ENCODE data around the gene ALK. TPM values are rescaled to one million over a fixed set of nuclear protein-coding genes. Genes with fewer than 3 reads are reported as not detected.

ALK gene
- polyA plus RNA-seq, 2 of the 4 experiments (the other 2 are of a cell fraction) = not detected

DNA sequence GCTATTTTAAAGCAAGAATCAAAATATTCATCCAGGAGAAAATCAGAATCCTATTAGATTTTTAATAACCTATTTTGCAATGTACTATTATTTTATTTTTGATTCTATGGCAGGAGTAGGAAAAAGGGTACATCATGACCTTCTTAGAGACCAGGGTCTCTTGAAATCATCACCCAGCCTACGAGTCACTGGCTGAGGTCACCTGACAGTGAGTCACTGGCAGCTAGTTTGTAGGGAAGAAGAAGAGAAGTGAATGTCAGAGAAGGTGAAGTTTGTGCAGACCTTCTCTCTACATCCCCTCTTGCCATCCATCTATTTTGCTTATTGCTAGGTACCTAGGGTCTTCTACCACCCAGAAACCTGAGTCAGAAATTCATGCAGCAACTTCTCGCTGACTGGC, 144.2 kb downstream of the ALK start:
- Histone ChIP-seq H3K4me3 (no peak overlapping the region), H3K27ac (no peak overlapping the region), H3K9me3 (no peaks in the 10 kb centered on the region), H3K4me1 (no peaks in the 10 kb centered on the region), H3K4me2 (no peak overlapping the region)
- 2% methylated on average over 2 of the region's 2 CpGs for WGBS (ENCODE audit: missing lambda C conversion rate)
- ATAC-seq (no peak), DNase-seq (ENCODE audit: low read depth in 1 of 2, low spot score in 1 of 2) (no peak), FAIRE-seq (no peak)
- CTCF ChIA-PET = interaction anchor here (1.1 to 1.3 kb wide), 2 partner anchors 34 to 468 kb away, joined by 3 read pairs; no protein-coding TSS in a partner anchor
- TF ChIP-seq EP300 (IDR thresholded peaks at IDR 0.05) = no peak
- POLR2A ChIA-PET = no interaction called here

DNA sequence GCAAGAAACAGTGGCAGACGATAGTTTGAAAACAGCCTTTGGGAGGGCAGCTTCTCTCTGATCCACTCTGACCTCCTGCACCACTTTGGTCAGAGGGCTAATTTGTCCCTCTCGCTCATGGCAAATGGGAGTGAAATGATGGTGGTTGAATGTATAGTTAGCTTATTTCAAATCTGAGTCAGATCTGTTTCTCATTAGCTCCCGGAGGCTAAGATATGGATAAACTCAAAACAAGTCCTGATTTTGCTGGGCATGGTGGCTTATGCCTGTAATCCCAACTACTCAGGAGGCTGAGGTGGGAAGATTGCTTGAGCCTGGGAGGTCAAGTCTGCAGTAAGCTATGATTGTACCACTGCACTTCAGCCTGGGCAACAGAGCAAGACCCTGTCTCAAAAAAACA, 145.0 kb downstream of the ALK start:
- FAIRE-seq = no peak
- Histone ChIP-seq H3K9me3 (no peaks in the 10 kb centered on the region), H3K4me3 (no peak overlapping the region), H3K4me2 (no peak overlapping the region), H3K27ac (no peak overlapping the region), H3K4me1 (no peaks in the 10 kb centered on the region)
- CTCF ChIA-PET = interaction anchor here (0.6 to 1.3 kb wide), 3 partner anchors 33 to 467 kb away, joined by 3 read pairs; no protein-coding TSS in a partner anchor
- DNase-seq (ENCODE audit: low read depth in 1 of 2, low spot score in 1 of 2) = no peak
- TF ChIP-seq RNF2 (IDR thresholded peaks at IDR 0.05; ENCODE audit: borderline replicate concordance, low read depth) = no peak
- TF ChIP-seq RFX5 (IDR thresholded peaks at IDR 0.05) = no peak
- no peak for TF ChIP-seq CBX8 (IDR thresholded peaks at IDR 0.05)
- no peak for TF ChIP-seq ATOH8 (CRISPR knock-in tag; IDR thresholded peaks at IDR 0.05; ENCODE audit: low read depth)
- no peak for TF ChIP-seq FOSB (CRISPR knock-in tag; IDR thresholded peaks at IDR 0.05)
- TF ChIP-seq SREBF2 (IDR thresholded peaks at IDR 0.05) = no peak
- no peak for TF ChIP-seq TP53 (CRISPR knock-in tag; IDR thresholded peaks at IDR 0.05)
- TF ChIP-seq HMGXB4 (CRISPR knock-in tag; IDR thresholded peaks at IDR 0.05; ENCODE audit: borderline replicate concordance) = no peak
- TF ChIP-seq ZSCAN20 (CRISPR knock-in tag; IDR thresholded peaks at IDR 0.05) = no peak
- no peak for TF ChIP-seq HES2 (IDR thresholded peaks at IDR 0.05)
- no peak for TF ChIP-seq JUNB (IDR thresholded peaks at IDR 0.05)
- no peak for TF ChIP-seq BHLHE40 (IDR thresholded peaks at IDR 0.05; ENCODE audit: low read depth, low read length)
- TF ChIP-seq, protein P1, sequence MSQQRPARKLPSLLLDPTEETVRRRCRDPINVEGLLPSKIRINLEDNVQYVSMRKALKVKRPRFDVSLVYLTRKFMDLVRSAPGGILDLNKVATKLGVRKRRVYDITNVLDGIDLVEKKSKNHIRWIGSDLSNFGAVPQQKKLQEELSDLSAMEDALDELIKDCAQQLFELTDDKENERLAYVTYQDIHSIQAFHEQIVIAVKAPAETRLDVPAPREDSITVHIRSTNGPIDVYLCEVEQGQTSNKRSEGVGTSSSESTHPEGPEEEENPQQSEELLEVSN (IDR thresholded peaks at IDR 0.05; ENCODE audit: borderline replicate concordance, low read depth) = no peak
- TF ChIP-seq MYC (IDR thresholded peaks at IDR 0.05; ENCODE audit: borderline replicate concordance, low read length) = no peak
- WGBS (ENCODE audit: missing lambda C conversion rate) = 22% methylated on average over 2 of the region's 3 CpGs
- POLR2A ChIA-PET = no interaction called here
- ATAC-seq = no peak

DNA sequence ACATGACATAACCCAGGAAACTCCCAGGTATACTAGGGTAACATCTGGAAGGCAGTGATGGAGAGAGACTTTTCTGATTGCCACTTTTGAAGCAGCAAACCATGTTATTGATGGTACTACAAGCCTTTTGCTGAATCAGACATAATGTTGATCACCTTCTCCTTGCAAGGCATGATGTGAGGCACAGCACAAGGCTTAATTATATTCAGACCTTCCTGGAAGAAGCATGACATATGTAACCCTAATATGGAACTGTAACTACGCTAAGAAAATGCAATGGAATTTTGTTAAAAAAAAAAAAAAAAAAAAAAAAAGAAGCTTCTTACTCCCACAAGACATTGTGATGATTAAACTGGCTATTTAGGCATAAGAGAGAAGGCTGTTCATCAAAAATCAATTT, 145.4 kb downstream of the ALK start:
- Histone ChIP-seq H3K4me1 (no peaks in the 10 kb centered on the region), H3K4me3 (no peak overlapping the region), H3K4me2 (no peak overlapping the region), H3K27ac (no peak overlapping the region), H3K9me3 (no peaks in the 10 kb centered on the region)
- DNase-seq (ENCODE audit: low read depth in 1 of 2, low spot score in 1 of 2) (no peak), FAIRE-seq (no peak), ATAC-seq (no peak)
- POLR2A ChIA-PET = no interaction called here
- CTCF ChIA-PET = interaction anchor here (0.6 to 1.3 kb wide), 3 partner anchors 33 to 467 kb away, joined by 3 read pairs; no protein-coding TSS in a partner anchor
- TF ChIP-seq ATOH8 (CRISPR knock-in tag; IDR thresholded peaks at IDR 0.05; ENCODE audit: low read depth) (no peak), JUNB (IDR thresholded peaks at IDR 0.05) (no peak), TFCP2L1 (CRISPR knock-in tag; IDR thresholded peaks at IDR 0.05) (no peak), HDAC2 (IDR thresholded peaks at IDR 0.05) (no peak)
- TF ChIP-seq, protein P2, sequence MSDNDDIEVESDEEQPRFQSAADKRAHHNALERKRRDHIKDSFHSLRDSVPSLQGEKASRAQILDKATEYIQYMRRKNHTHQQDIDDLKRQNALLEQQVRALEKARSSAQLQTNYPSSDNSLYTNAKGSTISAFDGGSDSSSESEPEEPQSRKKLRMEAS (IDR thresholded peaks at IDR 0.05) = no peak
- 4% methylated on average over 1 of the region's 1 CpG for WGBS (ENCODE audit: missing lambda C conversion rate)

Measured in A549 (cell line).